ENCODE measurements around the gene MED8. TPM values are rescaled to one million over a fixed set of nuclear protein-coding genes. Genes with fewer than 3 reads are reported as not detected.

MED8 gene
- total and polyA plus RNA-seq, 5 donors = 16.0 to 22.1 (median 18.8) TPM

Small RNA genes lying within 50 kb of the gene (microRNA-seq; reads per million reads assigned to microRNA genes)
- gene MIR6734 = 0.84 to 1.1 reads per million in 2 donors

Other genes starting within 250 kb of the MED8 start
- 10 to 100 TPM; 23.6 to 32.4 (median 28.2) TPM for gene EBNA1BP2, start 217.5 kb downstream of the MED8 start, total RNA-seq
- gene EBNA1BP2, start 217.5 kb downstream of the MED8 start, polyA plus RNA-seq = 38.8 TPM
- under 1 TPM in 3 of 4 donors, not detected in 1; 0.06 to 0.25 (median 0.14) TPM for gene CFAP57, start 217.5 kb downstream of the MED8 start, total RNA-seq
- 0.09 TPM for gene CFAP57, start 217.5 kb downstream of the MED8 start, polyA plus RNA-seq
- 1 to 10 TPM in 3 of 4 donors, under 1 TPM in 1; 0.68 to 1.6 (median 1.3) TPM for gene TMEM125, start 119.8 kb downstream of the MED8 start, total RNA-seq
- 0.70 TPM for gene TMEM125, start 119.8 kb downstream of the MED8 start, polyA plus RNA-seq
- not detected for gene C1orf210, start 104.2 kb downstream of the MED8 start, total RNA-seq
- 0.07 TPM for gene C1orf210, start 104.2 kb downstream of the MED8 start, polyA plus RNA-seq
- gene TIE1, start 88.8 kb downstream of the MED8 start, total RNA-seq = 10 to 100 TPM; 21.7 to 49.4 (median 44.4) TPM
- gene TIE1, start 88.8 kb downstream of the MED8 start, polyA plus RNA-seq = 30.4 TPM
- gene MPL, start 52.0 kb downstream of the MED8 start, total RNA-seq = 1 to 10 TPM in 2 of 4 donors, under 1 TPM in 2; 0.79 to 1.4 (median 1.1) TPM
- 0.18 TPM for gene MPL, start 52.0 kb downstream of the MED8 start, polyA plus RNA-seq
- 1 to 10 TPM in 3 of 4 donors, under 1 TPM in 1; 0.67 to 3.5 (median 1.5) TPM for gene CDC20, start 30.8 kb downstream of the MED8 start, total RNA-seq
- 0.54 TPM for gene CDC20, start 30.8 kb downstream of the MED8 start, polyA plus RNA-seq
- 10 to 100 TPM; 33.1 to 47.1 (median 35.6) TPM for gene ELOVL1, start 21.8 kb downstream of the MED8 start, total RNA-seq
- gene ELOVL1, start 21.8 kb downstream of the MED8 start, polyA plus RNA-seq = 40.5 TPM
- gene SZT2, start 99 bp upstream of the MED8 start, total RNA-seq = 10 to 100 TPM; 31.2 to 36.4 (median 33.4) TPM
- gene SZT2, start 99 bp upstream of the MED8 start, polyA plus RNA-seq = 20.8 TPM
- 10 to 100 TPM; 26.9 to 33.1 (median 31.6) TPM for gene HYI, start 64.1 kb upstream of the MED8 start, total RNA-seq
- gene HYI, start 64.1 kb upstream of the MED8 start, polyA plus RNA-seq = 31.1 TPM
- gene PTPRF, start 141.1 kb upstream of the MED8 start, total RNA-seq = 10 to 100 TPM; 11.1 to 19.7 (median 12.7) TPM
- gene PTPRF, start 141.1 kb upstream of the MED8 start, polyA plus RNA-seq = 5.1 TPM

All from right cardiac atrium (tissue), 5 donors.